GM12878 (cell line): ENCODE data around the gene IPO11. TPM values are rescaled to one million over a fixed set of nuclear protein-coding genes. Genes with fewer than 3 reads are reported as not detected.

Experiments used
- ATAC-seq: fragments of 200-7000 bp; cut with Tn5 transposase; 3 replicates; pipeline ENCODE4 v1.9.1; 2020; ENCODE audit warnings: mild to moderate bottlenecking, moderate library complexity
- BruUV-seq: library from RNA; stranded (reverse); fragments of 400-500 nt; replicated peaks from 2 replicates; lab custom pipeline; 2021; lab: Mats Ljungman, UMichigan
- CTCF ChIA-PET: fragments of 300-600 bp; sonication (Branson Sonifier 250); formaldehyde crosslinking; extraction: SDS; loops from one replicate; lab custom pipeline; 2021; ENCODE audit warnings: inconsistent platforms; lab: Yijun Ruan, JAX
- POLR2A ChIA-PET: fragments of 350-600 bp; formaldehyde crosslinking; extraction: SDS; loops from one replicate; lab custom pipeline; 2021; ENCODE audit warnings: inconsistent platforms; lab: Charles Lee
- RAD21 ChIA-PET: fragments of 300-600 bp; sonication (Branson Sonifier 250); formaldehyde crosslinking; loops from one replicate; lab custom pipeline; 2023; ENCODE audit warnings: antibody characterized with exemption; ENCODE audit not compliant: unreplicated experiment; lab: Charles Lee
- SMC1A ChIA-PET: fragments of 300-600 bp; sonication (Branson Sonifier 250); formaldehyde crosslinking; loops from one replicate; lab custom pipeline; 2023; ENCODE audit not compliant: unreplicated experiment, uncharacterized antibody; lab: Charles Lee
- DNase-seq: peaks from one replicate; pipeline ENCODE4 v3.0.0-alpha.2; 2011; ENCODE audit warnings: low read depth, low spot score
- FAIRE-seq: peaks from 3 replicates; lab custom pipeline; 2011; peaks lifted over from hg19 to GRCh38; lab: Jason Lieb, UNC
- H2AFZ ChIP-seq: 2 replicates; pipeline ENCODE4 v1.6.0; 2011; ENCODE audit warnings: low read depth, low read length, control low read depth; ENCODE audit not compliant: control insufficient read depth
- H3K27ac ChIP-seq: 2 replicates; pipeline ENCODE4 v1.5.1; 2011; ENCODE audit warnings: control low read depth; ENCODE audit not compliant: control insufficient read depth, insufficient read depth
- H3K27me3 ChIP-seq, 2 experiments: replicated peaks in 1 of 2; 2 replicates each; pipeline versions ENCODE4 v1.6.0 to v1.6.1; 2011; ENCODE audit warnings: low read length in 1 of 2; ENCODE audit not compliant: control insufficient read depth in 2 of 2, insufficient read depth in 2 of 2
- H3K36me3 ChIP-seq, 2 experiments: 2 replicates each; pipeline ENCODE4 v1.5.1; 2011; ENCODE audit warnings: low read length in 1 of 2; ENCODE audit not compliant: control insufficient read depth in 2 of 2, insufficient read depth in 2 of 2
- H3K4me1 ChIP-seq: 2 replicates; pipeline ENCODE4 v1.6.1; 2011; ENCODE audit warnings: mild to moderate bottlenecking, low read length, moderate library complexity, mixed read lengths; ENCODE audit not compliant: control insufficient read depth, insufficient read depth
- H3K4me2 ChIP-seq: 2 replicates; pipeline ENCODE4 v1.6.0; 2011; ENCODE audit warnings: control low read depth; ENCODE audit not compliant: control insufficient read depth, insufficient read depth
- H3K4me3 ChIP-seq: fragments of 200-600 bp; sonication (generic); 2 replicates; pipeline ENCODE4 v1.5.1; 2016
- H3K79me2 ChIP-seq: 2 replicates; pipeline ENCODE4 v1.6.0; 2011; ENCODE audit warnings: low read length; ENCODE audit not compliant: control insufficient read depth, insufficient read depth
- H3K9ac ChIP-seq: 2 replicates; pipeline ENCODE4 v1.8.0; 2011; ENCODE audit warnings: low read length, control low read depth, mixed read lengths; ENCODE audit not compliant: control insufficient read depth, insufficient read depth
- H3K9me3 ChIP-seq: replicated peaks from 3 replicates; pipeline ENCODE4 v1.5.1; 2011; ENCODE audit warnings: mild to moderate bottlenecking, low read length; ENCODE audit not compliant: control insufficient read depth, insufficient read depth
- H4K20me1 ChIP-seq: 2 replicates; pipeline ENCODE4 v1.6.0; 2011; ENCODE audit not compliant: control insufficient read depth, insufficient read depth
- BCLAF1 ChIP-seq: fragments of 450-650 bp; IDR thresholded peaks from 2 replicates; pipeline ENCODE4 v1.6.1; 2017; ENCODE audit warnings: antibody characterized with exemption, mild to moderate bottlenecking, moderate library complexity
- BRCA1 ChIP-seq: IDR thresholded peaks from 2 replicates; pipeline ENCODE4 v1.6.1; 2011; ENCODE audit warnings: low read depth, low read length, improper control_type of control experiment
- CREM ChIP-seq: IDR thresholded peaks from 2 replicates; pipeline ENCODE4 v1.6.1; 2014; ENCODE audit warnings: antibody characterized with exemption, low read depth
- GATAD2B ChIP-seq: fragments of 450-650 bp; conservative IDR thresholded peaks from 2 replicates; pipeline ENCODE4 v1.6.1; 2017; ENCODE audit warnings: low read depth, mild to moderate bottlenecking, moderate library complexity
- IKZF2 ChIP-seq, 2 experiments: fragments of 450-650 bp; IDR thresholded peaks; 2 replicates each; pipeline ENCODE4 v1.6.1; 2017; ENCODE audit warnings: mild to moderate bottlenecking in 2 of 2, moderate library complexity in 2 of 2
- MAX ChIP-seq: IDR thresholded peaks from 2 replicates; pipeline ENCODE4 v1.6.1; 2012; ENCODE audit warnings: low read depth, low read length, improper control_type of control experiment
- NBN ChIP-seq: fragments of 450-650 bp; IDR thresholded peaks from 2 replicates; pipeline ENCODE4 v1.6.1; 2016
- NFYB ChIP-seq: IDR thresholded peaks from 2 replicates; pipeline ENCODE4 v1.6.1; 2011; ENCODE audit warnings: low read depth, mild to moderate bottlenecking, low read length, improper control_type of control experiment, moderate library complexity; ENCODE audit not compliant: insufficient read depth
- NR2F1 ChIP-seq: fragments of 450-650 bp; conservative IDR thresholded peaks from 2 replicates; pipeline ENCODE4 v1.6.1; 2017; ENCODE audit warnings: mild to moderate bottlenecking
- POLR2A ChIP-seq: IDR thresholded peaks from 2 replicates; pipeline ENCODE4 v1.6.1; 2011; ENCODE audit warnings: low read depth, mild to moderate bottlenecking, low read length
- SMC3 ChIP-seq: IDR thresholded peaks from 2 replicates; pipeline ENCODE4 v1.6.1; 2011; ENCODE audit warnings: low read length, improper control_type of control experiment, borderline replicate concordance
- USF2 ChIP-seq: IDR thresholded peaks from 2 replicates; pipeline ENCODE4 v1.6.1; 2011; ENCODE audit warnings: low read depth, low read length, improper control_type of control experiment, borderline replicate concordance
- ZNF274 ChIP-seq: IDR thresholded peaks from one replicate; pipeline ENCODE4 v1.8.0; 2011; ENCODE audit not compliant: insufficient read length, insufficient read depth
- WGBS: methylation state at CpG from one replicate; pipeline ENCODE4 v1.1.6; 2016; ENCODE audit warnings: low lambda C conversion rate; ENCODE audit not compliant: insufficient replicate concordance, insufficient coverage; ENCODE audit errors: missing lambda C conversion rate; 5-methylcytosine and 5-hydroxymethylcytosine counted together
- in situ Hi-C: fragments of 300-500 bp; cut with MboI; formaldehyde crosslinking; loops from 9 replicates; pipeline ENCODE4 v1.14.3; 2018; ENCODE audit warnings: mixed read lengths
- intact Hi-C: fragments of 100-400 bp; cut with micrococcal nuclease; formaldehyde crosslinking; loops from one replicate; pipeline ENCODE4 v1.14.2; 2022; ENCODE audit not compliant: unreplicated experiment
- polyA plus RNA-seq, 11 experiments: library from polyadenylated mRNA; depleted of rRNA in 4 of 11; unstranded in 6 of 11; stranded (reverse) in 5 of 11; fragments of >200 nt; fragmentation: Nextera tagmentation in 4 of 11; fragmentation: Illumina TruSeq in 1 of 11; extraction: Ambion mirVana in 4 of 11; extraction: Trizol in 1 of 11; gene quantifications; 1 replicate in 1 of 11; 2 replicates in 10 of 11; pipeline versions ENCODE4 v1.2.1 to v1.2.3, GENCODE V29; 2011 to 2016; ENCODE audit warnings: inconsistent platforms in 2 of 11, missing spikeins in 2 of 11, low read depth in 1 of 11
- total RNA-seq, 4 experiments: library from RNA; depleted of rRNA in 3 of 4; stranded (reverse); fragments of >200 nt in 3 of 4; fragmentation: Illumina TruSeq in 1 of 4; extraction: Trizol in 1 of 4; gene quantifications; 2 replicates each; pipeline versions ENCODE4 v1.2.1 to v1.2.3, GENCODE V29; 2013 to 2021
- TF ChIP-seq, protein P1 (sequence below): fragments of 450-650 bp; IDR thresholded peaks from 2 replicates; pipeline ENCODE4 v1.6.1; 2018; ENCODE audit warnings: mild to moderate bottlenecking, low read depth, moderate library complexity; ENCODE audit not compliant: partially characterized antibody
- TF ChIP-seq, protein P2 (sequence below), 3 experiments: IDR thresholded peaks in 2 of 3; conservative IDR thresholded peaks in 1 of 3; 2 replicates each; pipeline ENCODE4 v1.5.1; 2011; ENCODE audit warnings: low read depth in 3 of 3, low read length in 3 of 3, mild to moderate bottlenecking in 3 of 3, control low read depth in 2 of 3, moderate library complexity in 2 of 3, inconsistent platforms in 1 of 3, mixed read lengths in 1 of 3; ENCODE audit not compliant: control insufficient read depth in 2 of 3, insufficient read depth in 1 of 3; ENCODE audit errors: extremely low read depth in 1 of 3

Gene IPO11
- total and polyA plus RNA-seq, 10 of the 15 experiments (the other 5 are each of a cell fraction or from before 2014, with no cell fraction given) = 14.1 to 49.3 (median 29.8) TPM

- ATAC-seq (no peak), FAIRE-seq (no peak), DNase-seq (no peak)
- in situ Hi-C loops (no loop called here), intact Hi-C loops (no loop called here)
- H3K4me2 ChIP-seq = no peak overlapping the region
- H3K27me3 ChIP-seq = no peaks in the 10 kb centered on the region
- H3K9ac ChIP-seq = no peak overlapping the region
- BruUV-seq = no TSS peak
- H3K9me3 ChIP-seq = no peaks in the 10 kb centered on the region; the same call in 1 of the 3 replicates
- no peaks in the 10 kb centered on the region for H3K79me2 ChIP-seq
- ChIA-PET RAD21 (no interaction called here), SMC1A (interaction anchor here (0.6 to 1.6 kb wide), 4 partner anchors 13 to 548 kb away, joined by 3 to 7 read pairs (median 4); no protein-coding TSS in a partner anchor), POLR2A (no interaction called here), CTCF (interaction anchor here (0.8 kb wide), 1 partner anchor 17 kb away, joined by 3 read pairs; no protein-coding TSS in a partner anchor)
- H3K4me1 ChIP-seq = peaks cover 11% of the 10 kb centered on the region
- WGBS = 99% methylated on average over 9 of the region's 9 CpGs
- H3K36me3 ChIP-seq = no peaks in the 10 kb centered on the region
- no peak overlapping the region for H2AFZ ChIP-seq
- H3K27ac ChIP-seq = no peak overlapping the region
- H4K20me1 ChIP-seq = no peaks in the 10 kb centered on the region
- H3K4me3 ChIP-seq = no peak overlapping the region
- no peak for TF ChIP-seq NBN
- TF ChIP-seq SMC3 = no peak
- TF ChIP-seq CREM = no peak
- no peak for TF ChIP-seq ZNF274
- TF ChIP-seq NR2F1 = no peak
- no peak for TF ChIP-seq POLR2A
- TF ChIP-seq BCLAF1 = no peak
- TF ChIP-seq, protein P1, sequence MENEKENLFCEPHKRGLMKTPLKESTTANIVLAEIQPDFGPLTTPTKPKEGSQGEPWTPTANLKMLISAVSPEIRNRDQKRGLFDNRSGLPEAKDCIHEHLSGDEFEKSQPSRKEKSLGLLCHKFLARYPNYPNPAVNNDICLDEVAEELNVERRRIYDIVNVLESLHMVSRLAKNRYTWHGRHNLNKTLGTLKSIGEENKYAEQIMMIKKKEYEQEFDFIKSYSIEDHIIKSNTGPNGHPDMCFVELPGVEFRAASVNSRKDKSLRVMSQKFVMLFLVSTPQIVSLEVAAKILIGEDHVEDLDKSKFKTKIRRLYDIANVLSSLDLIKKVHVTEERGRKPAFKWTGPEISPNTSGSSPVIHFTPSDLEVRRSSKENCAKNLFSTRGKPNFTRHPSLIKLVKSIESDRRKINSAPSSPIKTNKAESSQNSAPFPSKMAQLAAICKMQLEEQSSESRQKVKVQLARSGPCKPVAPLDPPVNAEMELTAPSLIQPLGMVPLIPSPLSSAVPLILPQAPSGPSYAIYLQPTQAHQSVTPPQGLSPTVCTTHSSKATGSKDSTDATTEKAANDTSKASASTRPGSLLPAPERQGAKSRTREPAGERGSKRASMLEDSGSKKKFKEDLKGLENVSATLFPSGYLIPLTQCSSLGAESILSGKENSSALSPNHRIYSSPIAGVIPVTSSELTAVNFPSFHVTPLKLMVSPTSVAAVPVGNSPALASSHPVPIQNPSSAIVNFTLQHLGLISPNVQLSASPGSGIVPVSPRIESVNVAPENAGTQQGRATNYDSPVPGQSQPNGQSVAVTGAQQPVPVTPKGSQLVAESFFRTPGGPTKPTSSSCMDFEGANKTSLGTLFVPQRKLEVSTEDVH = no peak
- TF ChIP-seq MAX = no peak
- TF ChIP-seq GATAD2B = no peak
- no peak for TF ChIP-seq NFYB
- TF ChIP-seq, protein P2, sequence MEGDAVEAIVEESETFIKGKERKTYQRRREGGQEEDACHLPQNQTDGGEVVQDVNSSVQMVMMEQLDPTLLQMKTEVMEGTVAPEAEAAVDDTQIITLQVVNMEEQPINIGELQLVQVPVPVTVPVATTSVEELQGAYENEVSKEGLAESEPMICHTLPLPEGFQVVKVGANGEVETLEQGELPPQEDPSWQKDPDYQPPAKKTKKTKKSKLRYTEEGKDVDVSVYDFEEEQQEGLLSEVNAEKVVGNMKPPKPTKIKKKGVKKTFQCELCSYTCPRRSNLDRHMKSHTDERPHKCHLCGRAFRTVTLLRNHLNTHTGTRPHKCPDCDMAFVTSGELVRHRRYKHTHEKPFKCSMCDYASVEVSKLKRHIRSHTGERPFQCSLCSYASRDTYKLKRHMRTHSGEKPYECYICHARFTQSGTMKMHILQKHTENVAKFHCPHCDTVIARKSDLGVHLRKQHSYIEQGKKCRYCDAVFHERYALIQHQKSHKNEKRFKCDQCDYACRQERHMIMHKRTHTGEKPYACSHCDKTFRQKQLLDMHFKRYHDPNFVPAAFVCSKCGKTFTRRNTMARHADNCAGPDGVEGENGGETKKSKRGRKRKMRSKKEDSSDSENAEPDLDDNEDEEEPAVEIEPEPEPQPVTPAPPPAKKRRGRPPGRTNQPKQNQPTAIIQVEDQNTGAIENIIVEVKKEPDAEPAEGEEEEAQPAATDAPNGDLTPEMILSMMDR (IDR thresholded peaks at IDR 0.05 in 2 of 3, conservative IDR thresholded peaks at IDR 0.05 in 1 of 3; ENCODE audit: control insufficient read depth in 2 of 3, extremely low read depth in 1 of 3, insufficient read depth in 1 of 3, low read depth in 3 of 3, low read length in 3 of 3) = no peak
- no peak for TF ChIP-seq IKZF2 (IDR thresholded peaks at IDR 0.05)
- no peak for TF ChIP-seq USF2
- TF ChIP-seq BRCA1 = no peak
Measured at GRCh38 chr5:62572918-62573514, 160.5 kb downstream of the IPO11 start.
